Sigmoid colon (tissue), 7 donors: ENCODE data around the gene KCNT1. TPM values are rescaled to one million over a fixed set of nuclear protein-coding genes. Genes with fewer than 3 reads are reported as not detected.

Source experiments
- DNase-seq: peaks from one replicate; pipeline ENCODE4 v3.0.0-alpha.2; 2019
- H3K27ac ChIP-seq, 4 donors: fragments of 200-600 bp; sonication (generic); one replicate each; pipeline ENCODE4 v1.5.1; 2016 to 2019; ENCODE audit warnings: mild to moderate bottlenecking in 1 of 4
- H3K27me3 ChIP-seq, 3 donors: fragments of 200-600 bp; sonication (generic); one replicate each; pipeline ENCODE4 v1.5.1; 2019; ENCODE audit warnings: mild to moderate bottlenecking in 1 of 3
- H3K36me3 ChIP-seq, 4 donors: fragments of 200-600 bp; sonication (generic); one replicate each; pipeline ENCODE4 v1.5.1; 2016 to 2019
- H3K4me1 ChIP-seq, 4 donors: fragments of 200-600 bp; sonication (generic); one replicate each; pipeline ENCODE4 v1.5.1; 2017 to 2019
- H3K4me3 ChIP-seq, 4 donors: fragments of 200-600 bp; sonication (generic); one replicate each; pipeline ENCODE4 v1.5.1; 2017 to 2019; ENCODE audit warnings: mild to moderate bottlenecking in 2 of 4, moderate library complexity in 1 of 4
- H3K9me3 ChIP-seq, 4 donors: fragments of 200-600 bp in 3 of 4; sonication (generic) in 3 of 4; one replicate each; pipeline versions ENCODE4 v1.5.1 to v1.6.1; 2013 to 2019
- CTCF ChIP-seq, 4 experiments: fragments of 450-650 bp in 3 of 4; fragments of 200-600 bp in 1 of 4; IDR thresholded peaks; one replicate each; pipeline ENCODE4 v1.5.1; 2016 to 2019; ENCODE audit warnings: antibody characterized with exemption in 4 of 4, mild to moderate bottlenecking in 3 of 4, moderate library complexity in 2 of 4
- EP300 ChIP-seq, 4 donors: sonication (generic); formaldehyde crosslinking; IDR thresholded peaks; one replicate each; pipeline ENCODE4 v1.6.1; 2017; ENCODE audit warnings: antibody characterized with exemption in 4 of 4
- POLR2A ChIP-seq, 2 donors: fragments of 450-650 bp; IDR thresholded peaks; one replicate each; pipeline ENCODE4 v1.6.1; 2016; ENCODE audit warnings: antibody characterized with exemption in 2 of 2, mild to moderate bottlenecking in 2 of 2, moderate library complexity in 2 of 2
- POLR2AphosphoS5 ChIP-seq, 4 donors: sonication (generic); formaldehyde crosslinking; IDR thresholded peaks; one replicate each; pipeline ENCODE4 v1.6.1; 2017; ENCODE audit warnings: antibody characterized with exemption in 4 of 4
- WGBS, 2 donors: extraction: QIAGEN DNeasy Blood & Tissue Kit; methylation state at CpG; one replicate each; pipeline ENCODE4 v1.1.7; 2013; 5-methylcytosine and 5-hydroxymethylcytosine counted together
- intact Hi-C: fragments of 100-400 bp; cut with DNase I; formaldehyde crosslinking; loops from one replicate; pipeline ENCODE4 v1.15.1; 2023
- polyA plus RNA-seq, 3 donors: library from polyadenylated mRNA; stranded (reverse); fragments of 200-250 nt; gene quantifications; one replicate each; pipeline ENCODE4 v1.2.3, GENCODE V29; 2013
- total RNA-seq, 4 donors: library from RNA; depleted of rRNA; stranded (reverse); fragments of >200 nt; gene quantifications; one replicate each; pipeline ENCODE4 v1.1.0, GENCODE V29; 2016
- donor health status: healthy with polysubstance abuse.
- donor health status: Bipolar disorder and iron deficiency.
- donor health status: healthy.

Gene KCNT1
- total and polyA plus RNA-seq, 7 donors, result 0.23 to 0.95 (median 0.32) TPM; not detected in 3

GRCh38 chr9:135739271-135740220, 37.6 kb downstream of the KCNT1 start:
- intact Hi-C loops, result no loop called here
- no peak overlapping the region for H3K27ac ChIP-seq
- no peak overlapping the region for H3K4me3 ChIP-seq
- no peaks in the 10 kb centered on the region for H3K4me1 ChIP-seq
- WGBS, 2 donors, result 35 to 69% methylated on average over 28 of the region's 28 CpGs
- no peak for DNase-seq
- H3K9me3 ChIP-seq, result no peaks in the 10 kb centered on the region
- no peaks in the 10 kb centered on the region for H3K36me3 ChIP-seq
- TF ChIP-seq POLR2AphosphoS5 (IDR thresholded peaks at IDR 0.05), result no peak
- no peak for TF ChIP-seq EP300 (IDR thresholded peaks at IDR 0.05)
- TF ChIP-seq CTCF (IDR thresholded peaks at IDR 0.05), result no peak
- TF ChIP-seq POLR2A (IDR thresholded peaks at IDR 0.05), result no peak
- peaks cover 4 to 83% (median 45%) of the 10 kb centered on the region in 3 donors for H3K27me3 ChIP-seq

- Histone ChIP-seq H3K27me3 (peaks cover 0 to 69% (median 30%) of the 10 kb centered on the region in 3 donors), H3K4me3 (no peak overlapping the region), H3K9me3 (no peaks in the 10 kb centered on the region), H3K4me1 (no peaks in the 10 kb centered on the region), H3K27ac (no peak overlapping the region), H3K36me3 (no peaks in the 10 kb centered on the region)
- intact Hi-C loops, result no loop called here
- WGBS, 2 donors, result 74 to 77% methylated on average over 24 of the region's 24 CpGs
- no peak for TF ChIP-seq EP300 (IDR thresholded peaks at IDR 0.05)
- no peak for TF ChIP-seq POLR2AphosphoS5 (IDR thresholded peaks at IDR 0.05)
- no peak for TF ChIP-seq POLR2A (IDR thresholded peaks at IDR 0.05)
- TF ChIP-seq CTCF (IDR thresholded peaks at IDR 0.05), result no peak
- DNase-seq, result no peak
Measured at GRCh38 chr9:135741276-135742219, 39.6 kb downstream of the KCNT1 start.

- H3K27me3 ChIP-seq, result peaks cover 0 to 66% (median 18%) of the 10 kb centered on the region in 3 donors
- 77% methylated on average over 14 of the region's 14 CpGs for WGBS, 2 donors
- H3K4me1 ChIP-seq, result no peaks in the 10 kb centered on the region
- H3K4me3 ChIP-seq, result no peak overlapping the region
- intact Hi-C loops, result no loop called here
- no peak for DNase-seq
- no peaks in the 10 kb centered on the region for H3K36me3 ChIP-seq
- H3K27ac ChIP-seq, result no peak overlapping the region
- TF ChIP-seq CTCF (IDR thresholded peaks at IDR 0.05) (no peak), EP300 (IDR thresholded peaks at IDR 0.05) (no peak), POLR2AphosphoS5 (IDR thresholded peaks at IDR 0.05) (no peak), POLR2A (IDR thresholded peaks at IDR 0.05) (no peak)
- H3K9me3 ChIP-seq, result no peaks in the 10 kb centered on the region
Measured at GRCh38 chr9:135743021-135743420, 41.0 kb downstream of the KCNT1 start.

- intact Hi-C loops, result no loop called here
- Histone ChIP-seq H3K27ac (no peak overlapping the region), H3K4me3 (no peak overlapping the region), H3K9me3 (no peaks in the 10 kb centered on the region), H3K4me1 (no peaks in the 10 kb centered on the region), H3K36me3 (no peaks in the 10 kb centered on the region), H3K27me3 (peaks cover 0 to 61% (median 11%) of the 10 kb centered on the region in 3 donors)
- DNase-seq, result no peak
- TF ChIP-seq POLR2AphosphoS5 (IDR thresholded peaks at IDR 0.05), result no peak
- no peak for TF ChIP-seq EP300 (IDR thresholded peaks at IDR 0.05)
- no peak for TF ChIP-seq POLR2A (IDR thresholded peaks at IDR 0.05)
- TF ChIP-seq CTCF (IDR thresholded peaks at IDR 0.05), result no peak
- WGBS, 2 donors, result 80 to 85% methylated on average over 25 of the region's 25 CpGs
Measured at GRCh38 chr9:135743546-135744332, 41.8 kb downstream of the KCNT1 start.
